GM12872 (cell line): ENCODE data around the gene LAPTM5.

ENCODE experiments used
- TF ChIP-seq, protein P1 (sequence below): IDR thresholded peaks from 3 replicates; pipeline ENCODE4 v1.5.1; 2011; ENCODE audit warnings: low read depth, mild to moderate bottlenecking, low read length, moderate library complexity; ENCODE audit not compliant: insufficient read depth

LAPTM5 gene

DNA sequence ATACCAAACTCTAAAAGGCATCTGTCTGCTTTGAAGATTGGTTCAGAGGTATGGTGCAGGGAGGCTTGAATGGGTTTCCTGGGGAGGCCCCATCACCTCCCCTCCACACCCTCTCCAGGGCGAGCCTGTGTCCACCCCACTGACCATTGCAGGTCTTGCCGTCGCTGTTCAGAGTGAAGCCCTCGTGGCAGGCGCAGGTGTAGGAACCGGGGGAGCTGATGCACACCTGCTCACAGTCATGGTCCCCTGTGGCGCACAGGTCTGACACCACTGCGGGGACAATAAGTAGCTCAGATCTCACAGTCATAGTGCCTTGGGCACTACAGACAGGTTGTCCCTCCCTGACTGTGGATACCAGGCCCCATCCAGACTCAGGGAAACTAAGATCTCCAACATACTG lies 40.9 kb downstream of the LAPTM5 start:
- TF ChIP-seq, protein P1, sequence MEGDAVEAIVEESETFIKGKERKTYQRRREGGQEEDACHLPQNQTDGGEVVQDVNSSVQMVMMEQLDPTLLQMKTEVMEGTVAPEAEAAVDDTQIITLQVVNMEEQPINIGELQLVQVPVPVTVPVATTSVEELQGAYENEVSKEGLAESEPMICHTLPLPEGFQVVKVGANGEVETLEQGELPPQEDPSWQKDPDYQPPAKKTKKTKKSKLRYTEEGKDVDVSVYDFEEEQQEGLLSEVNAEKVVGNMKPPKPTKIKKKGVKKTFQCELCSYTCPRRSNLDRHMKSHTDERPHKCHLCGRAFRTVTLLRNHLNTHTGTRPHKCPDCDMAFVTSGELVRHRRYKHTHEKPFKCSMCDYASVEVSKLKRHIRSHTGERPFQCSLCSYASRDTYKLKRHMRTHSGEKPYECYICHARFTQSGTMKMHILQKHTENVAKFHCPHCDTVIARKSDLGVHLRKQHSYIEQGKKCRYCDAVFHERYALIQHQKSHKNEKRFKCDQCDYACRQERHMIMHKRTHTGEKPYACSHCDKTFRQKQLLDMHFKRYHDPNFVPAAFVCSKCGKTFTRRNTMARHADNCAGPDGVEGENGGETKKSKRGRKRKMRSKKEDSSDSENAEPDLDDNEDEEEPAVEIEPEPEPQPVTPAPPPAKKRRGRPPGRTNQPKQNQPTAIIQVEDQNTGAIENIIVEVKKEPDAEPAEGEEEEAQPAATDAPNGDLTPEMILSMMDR: no peak

DNA sequence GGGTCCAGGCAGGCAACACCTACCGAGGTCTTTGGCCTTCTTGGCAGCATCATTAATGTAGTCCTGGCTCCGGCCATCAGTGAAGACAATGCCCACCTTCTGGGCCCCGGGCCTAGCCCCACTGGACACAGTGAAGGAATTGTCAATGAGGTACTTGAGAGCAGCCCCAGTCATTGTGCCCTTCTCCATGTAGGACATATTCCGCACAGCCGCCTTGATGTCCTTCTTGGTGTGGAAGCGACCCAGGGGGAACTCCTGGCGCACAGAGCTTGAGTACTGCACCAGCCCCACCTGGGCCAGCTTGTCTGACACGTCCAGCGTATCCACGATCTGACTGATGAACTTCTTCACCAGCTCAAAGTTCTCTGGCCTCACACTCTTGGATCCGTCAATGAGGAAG lies 41.7 kb downstream of the LAPTM5 start:
- TF ChIP-seq, protein P1: no peak

DNA sequence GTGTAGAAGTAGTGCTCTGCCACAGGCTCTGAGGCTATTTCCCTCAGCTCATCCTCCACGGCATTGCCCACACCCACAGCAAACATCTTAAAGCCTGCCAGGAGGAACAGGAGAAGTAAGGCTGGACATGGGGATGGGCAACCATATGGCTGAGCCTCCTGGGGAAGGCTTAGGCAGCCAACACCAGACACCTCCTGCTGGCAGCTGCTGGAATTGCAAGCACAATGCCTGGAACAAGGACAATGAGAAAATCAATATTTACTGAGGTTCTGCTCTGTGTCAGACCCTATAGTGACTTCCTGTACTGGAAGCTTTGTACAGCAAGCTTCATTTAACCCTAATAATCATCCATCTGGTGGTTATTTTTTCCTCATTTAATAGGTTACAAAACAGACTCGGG lies 42.4 kb downstream of the LAPTM5 start:
- TF ChIP-seq, protein P1: peak; percentile 62

DNA sequence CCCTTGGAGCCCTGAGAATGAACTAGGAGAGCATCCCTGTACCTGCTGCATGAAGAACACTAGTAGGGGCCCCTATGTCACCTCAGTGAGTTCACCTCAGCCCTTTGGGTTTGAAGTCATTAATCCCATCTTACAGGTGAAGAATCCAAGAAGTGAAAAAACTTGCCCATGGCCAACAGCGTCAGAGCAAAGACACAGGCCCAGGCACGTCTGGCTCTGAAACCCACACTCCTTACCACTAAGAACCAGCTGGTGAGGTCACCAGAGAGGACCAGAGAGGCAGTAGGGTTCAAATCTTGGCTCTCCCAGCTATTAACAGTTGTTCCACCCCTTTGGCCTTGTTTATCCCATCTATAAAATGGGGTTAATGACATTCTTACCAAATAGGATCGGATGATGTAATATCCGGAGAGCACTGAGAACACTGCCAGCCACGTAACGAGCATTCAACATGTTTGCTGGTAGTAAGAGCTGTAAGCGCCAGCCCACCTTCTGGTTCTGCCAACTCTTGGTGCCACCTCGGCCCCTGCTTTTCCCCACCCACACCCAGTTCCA lies 43.0 kb downstream of the LAPTM5 start:
- TF ChIP-seq, protein P1: no peak

DNA sequence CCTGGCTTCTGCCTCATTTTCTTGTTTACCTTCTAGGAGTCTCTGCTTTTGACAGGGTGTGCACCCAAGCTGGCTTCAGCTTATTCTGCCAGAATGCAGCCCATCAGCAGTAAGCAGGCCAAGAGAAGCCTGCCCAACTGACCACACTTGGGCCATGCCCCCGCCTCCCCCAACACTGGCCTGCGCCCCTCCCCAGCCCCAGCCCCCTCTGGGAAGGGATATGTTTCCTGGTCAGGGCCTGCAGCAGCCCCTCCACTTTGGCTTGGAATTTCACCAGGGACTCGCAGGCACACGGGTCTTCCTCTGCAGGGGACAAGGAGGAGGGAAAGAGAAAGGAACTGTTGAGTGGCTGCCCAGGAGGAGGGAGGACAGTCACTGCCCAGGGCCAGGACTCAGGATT lies 43.5 kb downstream of the LAPTM5 start:
- TF ChIP-seq, protein P1: no peak

DNA sequence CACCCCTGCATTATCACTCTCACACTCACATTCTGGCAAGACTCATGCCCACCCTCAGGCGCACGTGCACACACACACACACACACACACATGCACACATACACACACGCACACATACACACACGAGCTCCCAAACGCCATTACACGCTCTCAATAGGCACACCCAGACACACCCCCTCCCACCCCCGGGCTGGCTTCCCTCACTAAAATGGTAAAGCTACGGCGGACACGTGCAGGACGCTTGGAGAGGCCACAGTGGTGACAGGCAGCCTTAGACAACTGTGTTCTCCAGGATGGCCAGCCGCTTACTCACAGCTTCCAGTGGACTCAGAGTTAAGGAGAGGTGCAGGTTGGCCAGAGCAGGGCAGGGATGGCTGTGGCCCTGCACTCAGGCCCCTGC lies 44.3 kb downstream of the LAPTM5 start:
- TF ChIP-seq, protein P1: no peak

DNA sequence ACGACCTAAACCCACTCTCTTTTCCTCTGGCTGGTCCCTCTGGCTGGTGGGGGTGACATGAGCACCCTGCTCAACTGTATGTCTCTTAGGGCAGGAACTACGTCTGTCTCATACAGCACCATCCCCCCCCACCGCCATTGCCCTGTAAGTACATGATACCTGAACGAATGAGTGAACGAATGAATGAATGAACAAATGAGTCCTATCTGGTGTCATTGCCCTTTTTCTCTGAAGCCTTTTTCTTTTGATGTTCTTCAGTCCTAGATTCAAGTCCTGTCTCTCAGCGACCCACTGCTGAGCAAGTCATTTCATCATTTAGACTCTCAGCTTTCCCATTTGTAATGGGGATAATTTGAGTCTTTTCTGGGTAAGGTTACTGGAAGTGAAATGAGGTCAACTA lies 45.0 kb downstream of the LAPTM5 start:
- TF ChIP-seq, protein P1: no peak
